Activated CD4-positive, alpha-beta T cell treated with anti-CD3 and anti-CD28 coated beads, Interleukin-2, amount 50 U/mL, for 24 hours (primary cell): ENCODE data around the gene BANP.
"Not testable (repeated sequence)": the region's sequence is repeated elsewhere in the genome, so short reads cannot be mapped to it uniquely, and the experiment has no call there.

Experiments
- DNase-seq, 2 donors: peaks; one replicate each; pipeline ENCODE4 v3.0.0-alpha.2; 2020; ENCODE audit warnings: low read depth in 1 of 2, low spot score in 1 of 2

BANP gene

GRCh38 chr16:88118376-88118775 is 167.1 kb downstream of the BANP start:
- no peak for DNase-seq

GRCh38 chr16:88118852-88119741 is 167.9 kb downstream of the BANP start:
- not testable (repeated sequence) for DNase-seq

GRCh38 chr16:88119881-88120751 is 168.9 kb downstream of the BANP start:
- DNase-seq: not testable (repeated sequence)

GRCh38 chr16:88120812-88121211 is 169.6 kb downstream of the BANP start:
- DNase-seq: no peak

- not testable (repeated sequence) for DNase-seq
These were observed 170.2 kb downstream of the BANP start for GRCh38 chr16:88121391-88121790.

GRCh38 chr16:88121886-88122580 is 170.8 kb downstream of the BANP start:
- no peak for DNase-seq
